ENCODE data around the gene TRAIP. TPM values are rescaled to one million over a fixed set of nuclear protein-coding genes. Genes with fewer than 3 reads are reported as not detected.
A peak's percentile ranks its signal among the peaks of the same experiment; 100 is the strongest.

TRAIP gene
- total RNA-seq, 4 donors from 2014 or later = 0.81 to 1.8 (median 1.6) TPM

DNA sequence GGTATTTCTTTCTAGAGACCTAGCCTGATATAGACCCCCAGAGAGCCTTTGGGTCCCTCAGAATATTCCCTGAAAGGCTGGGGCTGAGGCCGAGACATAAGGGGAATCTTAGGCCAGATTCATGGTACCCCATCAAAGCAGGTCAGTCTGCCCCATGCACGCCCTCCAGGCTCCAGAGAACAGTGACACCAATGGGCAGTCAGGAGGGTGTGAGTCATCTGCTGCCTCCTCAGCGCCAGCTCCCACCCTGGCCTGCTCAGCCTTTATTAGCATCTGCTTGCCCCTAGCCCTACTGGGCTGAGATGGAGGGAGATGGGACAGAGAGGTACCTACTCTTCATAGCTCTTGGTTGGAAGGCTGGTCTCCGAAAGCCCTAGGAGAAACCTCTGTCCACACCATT is 27.6 kb upstream of the TRAIP start:
- no peak overlapping the region for H3K27ac ChIP-seq
- no peaks in the 10 kb centered on the region for H3K9me3 ChIP-seq
- TF ChIP-seq, protein P1, sequence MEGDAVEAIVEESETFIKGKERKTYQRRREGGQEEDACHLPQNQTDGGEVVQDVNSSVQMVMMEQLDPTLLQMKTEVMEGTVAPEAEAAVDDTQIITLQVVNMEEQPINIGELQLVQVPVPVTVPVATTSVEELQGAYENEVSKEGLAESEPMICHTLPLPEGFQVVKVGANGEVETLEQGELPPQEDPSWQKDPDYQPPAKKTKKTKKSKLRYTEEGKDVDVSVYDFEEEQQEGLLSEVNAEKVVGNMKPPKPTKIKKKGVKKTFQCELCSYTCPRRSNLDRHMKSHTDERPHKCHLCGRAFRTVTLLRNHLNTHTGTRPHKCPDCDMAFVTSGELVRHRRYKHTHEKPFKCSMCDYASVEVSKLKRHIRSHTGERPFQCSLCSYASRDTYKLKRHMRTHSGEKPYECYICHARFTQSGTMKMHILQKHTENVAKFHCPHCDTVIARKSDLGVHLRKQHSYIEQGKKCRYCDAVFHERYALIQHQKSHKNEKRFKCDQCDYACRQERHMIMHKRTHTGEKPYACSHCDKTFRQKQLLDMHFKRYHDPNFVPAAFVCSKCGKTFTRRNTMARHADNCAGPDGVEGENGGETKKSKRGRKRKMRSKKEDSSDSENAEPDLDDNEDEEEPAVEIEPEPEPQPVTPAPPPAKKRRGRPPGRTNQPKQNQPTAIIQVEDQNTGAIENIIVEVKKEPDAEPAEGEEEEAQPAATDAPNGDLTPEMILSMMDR (IDR thresholded peaks at IDR 0.05) = no peak
- no peaks in the 10 kb centered on the region for H3K36me3 ChIP-seq
- no peak for ATAC-seq
- H3K4me3 ChIP-seq = no peak overlapping the region
- no CpG with 5 or more reads among the region's 4 CpGs for WGBS, 2 donors (ENCODE audit: low coverage in 1 of 2)
- no peaks in the 10 kb centered on the region for H3K27me3 ChIP-seq
- peaks cover 0 to 30% (median 6%) of the 10 kb centered on the region in 3 donors for H3K4me1 ChIP-seq

DNA sequence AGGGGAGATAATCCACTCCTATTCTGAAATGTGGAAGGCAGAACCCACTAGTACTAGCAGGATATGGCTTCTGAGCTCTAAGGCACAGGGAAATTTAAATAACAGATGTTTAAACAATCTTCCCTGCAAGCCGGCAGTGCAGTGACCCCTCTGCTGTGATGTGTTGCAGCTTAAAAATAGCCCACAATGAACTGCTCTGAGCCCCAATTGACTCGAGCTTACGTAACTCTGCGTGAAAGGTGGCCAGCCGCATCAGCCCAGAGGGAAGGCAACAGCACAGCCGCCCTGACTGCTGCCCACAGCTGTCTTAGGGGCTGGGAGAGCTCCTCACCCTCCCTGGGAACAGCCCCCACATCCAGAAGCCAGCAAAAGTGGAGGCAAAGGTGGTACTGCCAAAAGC is 25.8 kb upstream of the TRAIP start:
- H3K9me3 ChIP-seq = no peaks in the 10 kb centered on the region
- WGBS, 2 donors (ENCODE audit: low coverage in 1 of 2) = 0% methylated on average over 1 of the region's 6 CpGs; no CpG with 5 or more reads in 1 of the 2 donors
- no peaks in the 10 kb centered on the region for H3K36me3 ChIP-seq
- H3K4me3 ChIP-seq = no peak overlapping the region
- peak overlapping the region in 2 of 4 donors; percentile 18 to 21 for H3K27ac ChIP-seq
- TF ChIP-seq EP300 (IDR thresholded peaks at IDR 0.05) = no peak
- TF ChIP-seq, protein P1 (IDR thresholded peaks at IDR 0.05) = no peak
- TF ChIP-seq POLR2AphosphoS5 (IDR thresholded peaks at IDR 0.05) = no peak
- no peak for TF ChIP-seq POLR2A (IDR thresholded peaks at IDR 0.05)
- peak; percentile 67 for ATAC-seq
- peaks cover 0 to 30% (median 6%) of the 10 kb centered on the region in 3 donors for H3K4me1 ChIP-seq
- H3K27me3 ChIP-seq = no peaks in the 10 kb centered on the region

DNA sequence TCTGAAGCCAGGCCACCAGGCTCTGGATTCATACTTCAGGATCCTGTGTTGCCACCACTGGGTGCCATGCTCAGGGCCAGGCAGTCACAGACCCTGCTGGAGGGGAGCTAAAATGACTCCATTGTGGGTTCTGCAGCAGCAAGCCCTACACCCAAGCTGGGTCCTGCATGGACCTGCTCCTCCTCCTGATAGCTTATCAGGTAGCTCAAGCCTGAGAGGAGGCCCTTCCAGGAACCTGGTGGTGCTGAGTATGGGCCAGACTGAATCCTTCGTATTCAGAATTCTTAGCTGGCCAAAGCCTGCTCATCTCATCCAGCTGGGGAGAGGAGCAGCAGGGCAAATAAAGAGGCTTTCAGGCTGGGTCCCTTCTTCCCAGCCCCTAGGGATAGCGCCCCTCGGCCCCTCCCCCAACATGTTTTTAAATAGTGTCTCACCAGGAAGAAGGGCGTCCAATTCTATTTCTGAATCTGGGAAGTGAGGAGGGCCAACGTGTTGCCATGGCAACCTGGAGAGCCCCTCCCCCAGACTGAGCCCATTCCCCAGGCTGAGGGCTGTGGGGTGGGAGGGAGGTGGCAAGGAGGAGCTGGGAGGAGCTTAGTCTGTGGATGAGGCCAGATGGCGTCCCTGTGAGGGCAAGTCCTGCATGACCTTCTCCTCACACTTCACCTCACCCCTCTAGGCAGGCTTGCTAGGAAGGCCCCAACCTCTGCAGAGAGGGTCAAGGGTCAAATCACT is 24.4 kb upstream of the TRAIP start:
- TF ChIP-seq POLR2A (IDR thresholded peaks at IDR 0.05) = no peak
- TF ChIP-seq, protein P1 (IDR thresholded peaks at IDR 0.05) = no peak
- TF ChIP-seq POLR2AphosphoS5 (IDR thresholded peaks at IDR 0.05) = no peak
- Histone ChIP-seq H3K27ac (peak overlapping the region in 1 of 4 donors; percentile 17), H3K27me3 (no peaks in the 10 kb centered on the region), H3K4me3 (no peak overlapping the region), H3K36me3 (no peaks in the 10 kb centered on the region), H3K4me1 (peaks cover 0 to 30% (median 6%) of the 10 kb centered on the region in 3 donors), H3K9me3 (no peaks in the 10 kb centered on the region)
- ATAC-seq = no peak
- no CpG with 5 or more reads among the region's 6 CpGs for WGBS, 2 donors (ENCODE audit: low coverage in 1 of 2)

DNA sequence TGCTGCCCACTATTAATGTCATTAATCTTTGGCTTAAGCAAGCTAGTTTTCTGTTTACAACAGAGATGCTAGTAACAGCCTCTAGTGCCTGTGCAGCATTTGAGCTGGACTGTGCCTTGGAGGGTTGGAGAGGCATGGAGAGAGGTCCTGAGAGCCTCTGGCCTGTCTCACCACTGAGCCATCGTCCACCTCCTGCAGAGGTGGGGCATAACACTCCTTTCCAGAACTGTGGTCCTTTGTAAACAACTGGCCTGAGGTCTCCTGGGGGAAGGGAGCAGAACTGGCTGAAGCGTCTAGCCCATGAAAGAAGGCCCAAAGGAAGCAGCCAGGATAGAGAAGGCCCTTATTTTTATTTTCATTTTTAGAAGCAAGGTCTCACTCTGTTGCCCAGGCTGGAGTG is 23.4 kb upstream of the TRAIP start:
- H3K36me3 ChIP-seq = no peaks in the 10 kb centered on the region
- 33% methylated on average over 2 of the region's 2 CpGs; no CpG with 5 or more reads in 1 of the 2 donors for WGBS, 2 donors (ENCODE audit: low coverage in 1 of 2)
- no peak overlapping the region for H3K4me3 ChIP-seq
- H3K27ac ChIP-seq = no peak overlapping the region
- no peaks in the 10 kb centered on the region for H3K9me3 ChIP-seq
- peaks cover 0 to 30% (median 6%) of the 10 kb centered on the region in 3 donors for H3K4me1 ChIP-seq
- no peak for ATAC-seq
- H3K27me3 ChIP-seq = no peaks in the 10 kb centered on the region
- TF ChIP-seq, protein P1 (IDR thresholded peaks at IDR 0.05) = no peak
- TF ChIP-seq EP300 (IDR thresholded peaks at IDR 0.05) (no peak), POLR2AphosphoS5 (IDR thresholded peaks at IDR 0.05) (no peak), POLR2A (IDR thresholded peaks at IDR 0.05) (no peak)

DNA sequence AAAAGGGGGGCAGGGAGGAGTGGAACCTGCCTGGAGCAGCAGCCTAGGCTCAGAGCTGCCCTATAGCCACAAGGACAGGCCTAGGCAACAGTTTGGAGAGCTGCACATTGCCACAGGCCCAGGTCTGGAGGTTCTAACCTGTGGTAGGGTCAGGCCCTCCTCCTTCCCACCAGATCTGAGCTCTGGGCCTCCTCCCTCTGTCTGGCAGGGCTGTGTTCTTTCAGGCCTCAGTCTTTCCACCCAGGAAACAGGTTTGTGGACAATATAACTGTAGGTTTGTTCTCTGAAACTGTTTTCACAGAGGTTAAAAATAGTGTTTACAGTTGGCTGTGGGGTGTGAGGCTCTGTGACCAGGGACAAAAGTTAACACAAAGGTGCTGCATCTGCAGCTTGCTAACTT is 22.3 kb upstream of the TRAIP start:
- Histone ChIP-seq H3K27ac (no peak overlapping the region), H3K36me3 (no peaks in the 10 kb centered on the region)

More for the DNA sequence above, 22.3 kb upstream of the TRAIP start:
- TF ChIP-seq EP300 (IDR thresholded peaks at IDR 0.05) (no peak), POLR2AphosphoS5 (IDR thresholded peaks at IDR 0.05) (no peak), POLR2A (IDR thresholded peaks at IDR 0.05) (no peak)
- TF ChIP-seq, protein P1 (IDR thresholded peaks at IDR 0.05) = no peak
- H3K4me3 ChIP-seq = no peak overlapping the region
- no peaks in the 10 kb centered on the region for H3K27me3 ChIP-seq
- no peak for ATAC-seq
- peaks cover 0 to 30% (median 6%) of the 10 kb centered on the region in 3 donors for H3K4me1 ChIP-seq
- H3K9me3 ChIP-seq = no peaks in the 10 kb centered on the region

Data from gastroesophageal sphincter (tissue), 4 donors.